COLO829 (cell line): ENCODE data around the gene ABHD1.
"Not testable (repeated sequence)": the region's sequence is repeated elsewhere in the genome, so short reads cannot be mapped to it uniquely, and the experiment has no call there.

ENCODE experiments used
- DNase-seq: peaks from one replicate; pipeline ENCODE4 v3.0.0; 2012; ENCODE audit warnings: low spot score

Gene ABHD1

DNA sequence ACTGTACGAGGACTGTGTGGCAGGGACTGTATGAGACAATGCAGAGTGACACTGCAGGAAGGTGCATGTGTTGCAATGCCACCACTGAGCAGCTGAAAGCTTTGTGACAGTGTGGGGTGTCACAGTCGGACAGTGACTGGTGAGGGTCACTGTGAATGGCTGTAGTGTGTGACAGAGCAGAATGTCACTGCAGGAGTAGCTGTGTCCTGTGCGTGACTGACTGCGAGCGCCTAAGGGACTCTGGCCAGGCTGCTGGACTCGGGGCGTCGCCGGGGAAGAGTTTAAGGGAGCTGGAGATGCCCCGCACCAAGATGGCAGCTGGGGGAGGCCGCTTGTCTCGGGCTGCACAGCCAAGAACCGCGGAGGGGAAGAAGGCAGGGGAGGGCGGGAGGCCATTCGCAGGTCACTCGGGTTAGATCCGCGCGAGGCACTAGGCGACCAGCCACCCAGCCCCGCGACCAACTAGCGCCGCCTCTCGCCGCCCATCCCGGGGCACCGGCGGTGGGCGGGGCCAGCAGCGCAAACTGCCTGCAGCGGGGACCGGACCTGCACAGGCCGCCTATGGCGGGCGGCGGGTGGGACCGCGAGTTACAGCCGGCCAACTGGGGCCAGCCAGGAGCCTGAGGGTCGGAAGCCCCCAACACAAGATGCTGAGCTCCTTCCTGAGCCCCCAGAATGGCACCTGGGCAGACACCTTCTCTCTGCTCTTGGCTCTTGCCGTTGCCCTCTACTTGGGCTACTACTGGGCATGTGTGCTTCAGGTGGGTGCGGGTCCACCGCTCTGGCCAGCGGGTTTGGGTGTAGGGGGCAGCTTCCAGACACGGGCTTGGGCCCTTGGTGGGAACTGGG is at the start of gene ABHD1:
Gene ABHD1, plus strand, starts transcription at position 514 of the 849 bp plus-strand sequence. Its CDS starts 134 bp downstream, at position 648.
- no peak for DNase-seq

DNA sequence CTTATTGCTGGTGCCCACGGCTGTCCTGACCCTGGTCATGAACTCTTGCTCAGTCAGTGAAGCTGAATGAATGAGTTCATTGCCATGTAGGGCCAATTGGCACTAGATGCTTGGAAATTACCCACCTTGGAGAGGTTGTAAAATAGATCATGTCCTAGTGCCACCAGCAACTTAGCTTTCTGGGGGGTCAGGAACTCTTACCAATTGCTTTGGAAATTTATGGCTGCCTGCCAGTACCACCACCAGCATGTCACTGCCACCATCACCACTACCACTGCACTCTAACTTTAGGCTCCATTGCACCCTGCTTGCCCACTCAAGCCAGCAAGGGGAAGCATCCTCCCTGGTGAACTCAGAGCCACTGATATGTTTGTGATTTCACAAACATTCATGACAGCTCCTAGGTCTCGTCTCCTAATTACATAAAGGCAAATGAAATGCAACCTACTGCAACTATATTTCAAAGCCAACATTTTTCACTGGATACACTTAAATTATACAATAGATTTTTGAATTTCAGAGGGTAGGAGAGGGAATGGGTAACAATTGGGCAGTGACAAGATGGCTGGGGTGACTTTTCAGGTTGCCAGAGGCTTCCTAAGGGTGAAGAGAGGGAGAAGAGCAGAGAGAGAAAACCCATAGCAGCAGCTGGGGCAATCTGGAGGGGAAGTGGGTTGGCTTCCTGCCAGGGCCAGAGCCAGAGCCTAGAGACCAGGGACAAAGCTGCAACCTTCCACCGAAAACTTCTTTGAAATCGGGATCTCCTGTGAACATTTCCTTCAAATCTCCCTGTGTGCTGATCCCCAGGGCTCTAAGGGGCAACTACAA is 48.7 kb upstream of the ABHD1 start:
- DNase-seq, result no peak

DNA sequence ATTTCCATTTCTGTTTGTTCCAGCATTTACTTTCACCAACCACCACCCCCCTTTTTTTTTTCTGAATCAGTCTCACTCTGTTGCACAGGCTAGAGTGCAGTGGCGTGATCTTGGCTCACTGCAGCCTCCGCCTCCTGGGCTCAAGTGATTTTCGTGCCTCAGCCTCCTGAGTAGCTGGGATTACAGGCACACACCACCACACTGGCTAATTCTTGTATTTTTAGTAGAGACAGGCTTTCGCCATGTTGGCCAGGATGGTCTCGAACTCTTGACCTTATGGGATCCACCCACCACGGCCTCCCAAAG is 48.1 kb upstream of the ABHD1 start:
- DNase-seq, result not testable (repeated sequence)

DNA sequence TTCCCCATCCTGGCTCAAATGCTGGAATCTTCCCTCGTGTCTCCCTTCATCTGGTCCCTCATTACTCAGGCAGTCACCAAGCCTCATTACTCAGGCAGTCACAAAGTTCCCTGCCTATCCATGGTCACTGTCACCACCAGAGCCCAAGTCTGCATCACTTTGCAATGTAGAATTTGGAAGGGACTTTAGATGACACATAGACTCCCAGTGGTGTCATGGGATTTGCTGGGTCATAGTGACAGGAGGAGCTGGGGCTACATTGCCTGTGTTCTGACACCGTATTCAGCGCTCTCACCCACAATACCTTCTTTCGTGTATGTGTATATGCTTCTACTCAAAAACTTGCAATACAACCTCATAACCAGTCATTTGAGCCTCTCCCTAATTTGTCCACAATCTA is 47.3 kb upstream of the ABHD1 start:
- no peak for DNase-seq

DNA sequence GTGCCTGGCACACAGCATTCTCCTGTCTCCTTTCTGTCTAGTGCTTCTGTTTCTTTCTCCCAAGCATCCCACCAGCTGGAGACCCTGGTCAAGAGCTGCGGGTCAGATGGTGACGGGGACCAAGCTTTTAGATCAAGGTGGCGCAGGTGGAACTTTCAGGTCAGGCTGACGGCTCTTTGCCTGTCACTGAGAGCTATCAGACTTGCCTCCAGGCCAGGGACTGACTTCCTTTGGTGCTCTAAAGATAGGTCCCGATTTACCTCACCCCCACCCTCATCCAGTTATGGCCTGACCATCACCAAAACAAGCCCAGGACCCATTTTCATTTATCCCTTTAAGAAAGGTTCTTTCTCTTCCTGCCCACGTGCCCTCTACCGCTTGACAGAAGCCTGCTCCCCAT is 46.4 kb upstream of the ABHD1 start:
- DNase-seq, result no peak

DNA sequence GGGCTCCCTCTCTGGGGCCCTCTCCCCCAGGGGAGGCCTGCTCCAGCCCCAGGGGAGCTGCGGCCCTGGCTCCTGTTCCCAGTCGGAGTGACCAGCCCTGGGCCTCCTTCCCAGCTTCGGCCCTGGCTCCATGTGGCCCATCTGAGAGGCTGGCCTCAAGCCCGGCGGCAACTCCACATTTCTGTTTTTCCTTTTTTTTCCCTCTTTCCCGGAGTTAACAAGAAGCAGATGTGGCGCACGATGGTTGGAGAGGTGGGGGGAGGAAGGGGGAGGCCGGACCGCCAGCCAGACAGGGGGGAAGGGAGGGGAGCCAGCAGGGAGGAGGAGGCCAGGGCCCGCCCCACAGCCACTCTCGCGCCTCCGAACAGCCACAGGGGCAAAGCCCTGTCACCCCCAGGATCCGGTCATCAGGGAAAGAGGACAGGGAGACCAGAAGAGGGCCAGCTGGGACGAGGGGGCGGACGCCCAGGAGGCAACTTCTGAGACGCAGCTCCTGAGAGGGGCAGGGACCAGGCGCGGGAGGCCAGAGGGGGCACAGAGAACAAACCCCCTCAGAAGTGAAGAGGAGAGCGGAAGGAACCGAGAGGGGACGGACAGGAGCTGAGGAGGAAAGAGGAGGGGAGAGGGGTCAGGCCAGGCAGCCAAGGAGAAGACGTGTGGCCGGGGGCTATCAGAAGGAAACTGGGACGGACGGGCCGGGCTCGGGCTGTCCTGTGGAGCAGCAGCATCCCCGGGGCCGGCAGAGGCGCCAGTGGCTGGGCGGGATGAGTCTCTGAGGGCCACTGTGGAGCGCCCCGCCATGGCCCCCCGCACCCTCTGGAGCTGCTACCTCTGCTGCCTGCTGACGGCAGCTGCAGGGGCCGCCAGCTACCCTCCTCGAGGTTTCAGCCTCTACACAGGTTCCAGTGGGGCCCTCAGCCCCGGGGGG is 45.1 kb upstream of the ABHD1 start, which contains the start of gene EMILIN1:
Gene EMILIN1, plus strand, starts transcription at position 349 of the 928 bp plus-strand sequence. Its CDS starts 451 bp downstream, at position 800.
- no peak for DNase-seq

DNA sequence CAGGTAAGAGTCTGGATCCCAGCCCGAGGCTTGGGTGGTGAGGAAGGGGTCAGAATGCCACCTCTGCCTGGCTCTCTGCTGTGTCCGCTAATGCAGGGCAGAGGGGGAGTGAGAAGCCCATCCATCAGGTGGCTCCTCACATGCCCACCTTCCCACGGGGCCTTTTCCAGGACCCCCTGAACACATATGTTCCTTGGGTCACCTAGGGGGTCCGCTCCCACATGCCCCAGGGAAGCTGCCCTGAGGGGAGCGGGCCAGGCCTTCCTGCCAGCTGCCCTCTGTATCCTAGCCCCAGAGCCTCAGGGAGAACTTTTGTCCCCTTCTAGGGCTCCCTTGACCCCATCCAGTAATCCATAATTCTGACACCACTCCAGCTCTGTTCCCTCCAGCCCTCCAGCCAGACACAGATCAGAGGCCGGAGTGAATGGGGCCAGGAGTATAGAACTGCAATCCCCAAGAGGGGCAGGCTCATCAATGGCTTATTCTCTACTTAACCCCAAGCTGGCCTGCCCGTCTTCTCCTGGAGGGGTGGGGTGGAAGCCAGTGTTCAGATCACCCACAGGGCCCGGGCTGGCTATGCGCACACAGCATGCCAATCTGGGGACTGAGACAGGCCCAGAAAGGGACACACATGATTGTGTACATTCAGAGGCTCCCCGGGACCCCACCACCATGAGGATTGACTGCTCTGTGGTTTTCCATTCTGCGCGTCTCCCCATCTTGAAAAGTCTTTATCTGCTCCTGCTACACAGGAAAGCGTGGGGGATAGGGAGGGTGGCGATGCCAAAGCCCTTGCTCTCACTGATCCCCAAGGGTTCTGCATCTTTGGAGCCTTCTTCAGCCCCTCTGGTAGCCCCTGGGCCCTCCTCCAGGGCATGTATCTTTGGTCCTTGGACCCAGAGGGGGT is 44.1 kb upstream of the ABHD1 start:
- no peak for DNase-seq

DNA sequence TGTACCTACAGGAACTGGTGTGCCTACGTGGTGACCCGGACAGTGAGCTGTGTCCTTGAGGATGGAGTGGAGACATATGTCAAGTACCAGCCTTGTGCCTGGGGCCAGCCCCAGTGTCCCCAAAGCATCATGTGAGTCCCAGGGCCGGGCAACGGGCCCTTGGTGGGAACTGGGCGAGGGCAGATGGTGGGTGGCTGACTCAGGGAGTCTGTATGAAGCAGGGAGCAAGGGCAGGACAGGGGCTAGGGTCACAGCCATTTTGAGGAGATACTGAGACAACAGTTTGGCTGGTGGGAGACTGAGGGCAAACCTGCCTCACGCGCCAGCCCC is 43.5 kb upstream of the ABHD1 start:
- DNase-seq, result no peak

DNA sequence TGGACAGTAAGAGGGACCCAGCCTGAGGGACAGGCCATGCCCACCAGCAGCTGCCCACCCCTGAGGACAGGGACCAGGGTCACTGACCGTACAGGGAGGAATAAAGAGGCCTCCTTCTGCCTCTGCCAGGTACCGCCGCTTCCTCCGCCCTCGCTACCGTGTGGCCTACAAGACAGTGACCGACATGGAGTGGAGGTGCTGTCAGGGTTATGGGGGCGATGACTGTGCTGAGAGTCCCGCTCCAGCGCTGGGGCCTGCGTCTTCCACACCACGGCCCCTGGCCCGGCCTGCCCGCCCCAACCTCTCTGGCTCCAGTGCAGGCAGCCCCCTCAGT is 43.0 kb upstream of the ABHD1 start:
- DNase-seq, result no peak

DNA sequence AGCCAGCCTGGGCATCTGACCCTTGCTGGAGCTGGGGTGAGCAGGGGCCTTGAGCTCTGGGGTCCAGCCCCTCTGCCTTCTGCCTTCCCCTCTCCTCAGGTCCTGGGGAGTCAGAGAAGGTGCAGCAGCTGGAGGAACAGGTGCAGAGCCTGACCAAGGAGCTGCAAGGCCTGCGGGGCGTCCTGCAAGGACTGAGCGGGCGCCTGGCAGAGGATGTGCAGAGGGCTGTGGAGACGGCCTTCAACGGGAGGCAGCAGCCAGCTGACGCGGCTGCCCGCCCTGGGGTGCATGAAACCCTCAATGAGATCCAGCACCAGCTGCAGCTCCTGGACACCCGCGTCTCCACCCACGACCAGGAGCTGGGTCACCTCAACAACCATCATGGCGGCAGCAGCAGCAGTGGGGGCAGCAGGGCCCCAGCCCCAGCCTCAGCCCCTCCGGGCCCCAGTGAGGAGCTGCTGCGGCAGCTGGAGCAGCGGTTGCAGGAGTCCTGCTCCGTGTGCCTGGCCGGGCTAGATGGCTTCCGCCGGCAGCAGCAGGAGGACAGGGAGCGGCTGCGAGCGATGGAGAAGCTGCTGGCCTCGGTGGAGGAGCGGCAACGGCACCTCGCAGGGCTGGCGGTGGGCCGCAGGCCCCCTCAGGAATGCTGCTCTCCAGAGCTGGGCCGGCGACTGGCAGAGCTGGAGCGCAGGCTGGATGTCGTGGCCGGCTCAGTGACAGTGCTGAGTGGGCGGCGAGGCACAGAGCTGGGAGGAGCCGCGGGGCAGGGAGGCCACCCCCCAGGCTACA is 41.4 kb upstream of the ABHD1 start:
- no peak for DNase-seq

DNA sequence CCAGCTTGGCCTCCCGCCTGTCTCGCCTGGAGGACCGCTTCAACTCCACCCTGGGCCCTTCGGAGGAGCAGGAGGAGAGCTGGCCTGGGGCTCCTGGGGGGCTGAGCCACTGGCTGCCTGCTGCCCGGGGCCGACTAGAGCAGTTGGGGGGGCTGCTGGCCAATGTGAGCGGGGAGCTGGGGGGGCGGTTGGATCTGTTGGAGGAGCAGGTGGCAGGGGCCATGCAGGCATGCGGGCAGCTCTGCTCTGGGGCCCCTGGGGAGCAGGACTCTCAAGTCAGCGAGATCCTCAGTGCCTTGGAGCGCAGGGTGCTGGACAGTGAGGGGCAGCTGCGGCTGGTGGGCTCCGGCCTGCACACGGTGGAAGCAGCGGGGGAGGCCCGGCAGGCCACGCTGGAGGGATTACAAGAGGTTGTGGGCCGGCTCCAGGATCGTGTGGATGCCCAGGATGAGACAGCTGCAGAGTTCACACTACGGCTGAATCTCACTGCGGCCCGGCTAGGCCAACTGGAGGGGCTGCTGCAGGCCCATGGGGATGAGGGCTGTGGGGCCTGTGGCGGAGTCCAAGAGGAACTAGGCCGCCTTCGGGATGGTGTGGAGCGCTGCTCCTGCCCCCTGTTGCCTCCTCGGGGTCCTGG is 40.7 kb upstream of the ABHD1 start:
- no peak for DNase-seq

DNA sequence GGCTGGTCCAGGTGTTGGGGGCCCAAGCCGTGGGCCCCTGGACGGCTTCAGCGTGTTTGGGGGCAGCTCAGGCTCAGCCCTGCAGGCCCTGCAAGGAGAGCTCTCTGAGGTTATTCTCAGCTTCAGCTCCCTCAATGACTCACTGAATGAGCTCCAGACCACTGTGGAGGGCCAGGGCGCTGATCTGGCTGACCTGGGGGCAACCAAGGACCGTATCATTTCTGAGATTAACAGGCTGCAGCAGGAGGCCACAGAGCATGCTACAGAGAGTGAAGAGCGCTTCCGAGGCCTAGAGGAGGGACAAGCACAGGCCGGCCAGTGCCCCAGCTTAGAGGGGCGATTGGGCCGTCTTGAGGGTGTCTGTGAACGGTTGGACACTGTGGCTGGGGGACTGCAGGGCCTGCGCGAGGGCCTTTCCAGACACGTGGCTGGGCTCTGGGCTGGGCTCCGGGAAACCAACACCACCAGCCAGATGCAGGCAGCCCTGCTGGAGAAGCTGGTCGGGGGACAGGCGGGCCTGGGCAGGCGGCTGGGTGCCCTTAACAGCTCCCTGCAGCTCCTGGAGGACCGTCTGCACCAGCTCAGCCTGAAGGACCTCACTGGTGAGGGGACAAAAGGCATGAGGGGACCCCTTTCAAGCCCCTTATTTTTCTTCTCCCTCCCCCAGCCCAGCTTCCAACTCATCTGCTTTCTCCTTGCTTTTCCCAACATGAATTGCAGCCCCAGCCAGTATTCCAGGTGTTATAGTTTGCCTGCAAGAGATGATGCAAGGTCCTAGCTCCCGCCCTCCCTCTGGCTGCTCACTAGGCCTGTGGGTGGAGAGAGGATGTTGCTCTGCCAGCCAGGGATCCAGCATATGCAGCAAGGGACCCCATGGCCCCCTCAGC is 40.0 kb upstream of the ABHD1 start:
- no peak for DNase-seq

DNA sequence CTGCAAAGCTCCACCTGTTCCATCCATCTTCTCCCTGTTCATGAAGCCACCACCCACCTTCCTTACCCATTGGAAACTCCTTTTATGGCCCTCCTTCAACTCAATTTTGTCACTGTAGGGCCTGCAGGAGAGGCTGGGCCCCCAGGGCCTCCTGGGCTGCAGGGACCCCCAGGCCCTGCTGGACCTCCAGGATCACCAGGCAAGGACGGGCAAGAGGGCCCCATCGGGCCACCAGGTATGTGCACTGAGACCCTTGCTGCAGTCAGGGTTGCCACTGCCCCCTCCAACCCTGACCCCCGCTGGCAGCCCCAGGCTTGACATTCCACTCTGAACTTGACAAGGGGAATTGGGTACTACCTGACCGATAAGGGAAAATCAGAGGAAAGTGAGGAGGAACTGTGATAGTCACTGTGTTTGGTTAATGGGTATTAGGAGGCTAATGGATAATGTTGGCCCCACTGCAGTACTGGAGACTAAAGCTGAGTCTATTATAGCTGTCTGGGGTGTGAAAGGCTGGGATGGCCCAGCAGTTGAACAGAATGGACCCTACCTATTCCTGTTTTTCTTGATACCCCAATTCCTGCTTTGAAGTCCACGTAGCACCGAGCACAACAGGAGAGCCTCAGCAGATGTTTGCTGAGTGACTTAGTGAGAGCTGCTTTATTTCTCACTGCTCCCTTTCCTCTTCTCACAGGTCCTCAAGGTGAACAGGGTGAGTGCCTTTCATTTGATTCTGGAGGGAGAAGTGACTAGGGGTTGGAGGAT is 39.1 kb upstream of the ABHD1 start:
- no peak for DNase-seq

DNA sequence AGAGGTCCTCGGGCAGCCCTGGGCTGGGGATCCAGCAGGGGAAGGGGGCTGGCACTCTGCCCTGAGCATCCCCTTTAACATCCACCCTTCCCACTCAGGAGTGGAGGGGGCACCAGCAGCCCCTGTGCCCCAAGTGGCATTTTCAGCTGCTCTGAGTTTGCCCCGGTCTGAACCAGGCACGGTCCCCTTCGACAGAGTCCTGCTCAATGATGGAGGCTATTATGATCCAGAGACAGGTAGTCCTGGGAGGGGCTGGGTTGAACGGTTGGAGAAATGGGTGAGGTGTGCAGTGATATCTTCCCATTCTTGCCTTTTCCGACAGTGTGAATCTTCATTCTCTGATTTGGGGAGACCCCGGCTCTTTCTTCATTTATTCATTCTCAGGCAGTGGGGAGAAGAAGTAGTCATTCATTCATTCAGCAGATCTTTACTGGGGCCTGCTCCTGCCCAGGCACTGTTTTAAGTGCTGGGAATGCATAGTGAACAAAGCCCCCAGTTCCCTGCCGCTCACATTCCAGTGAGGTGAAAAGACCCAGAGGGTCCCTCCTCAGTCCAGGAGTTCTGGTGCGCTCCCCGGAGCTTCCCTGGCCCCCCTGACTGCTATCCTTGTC is 38.4 kb upstream of the ABHD1 start:
- DNase-seq, result no peak

DNA sequence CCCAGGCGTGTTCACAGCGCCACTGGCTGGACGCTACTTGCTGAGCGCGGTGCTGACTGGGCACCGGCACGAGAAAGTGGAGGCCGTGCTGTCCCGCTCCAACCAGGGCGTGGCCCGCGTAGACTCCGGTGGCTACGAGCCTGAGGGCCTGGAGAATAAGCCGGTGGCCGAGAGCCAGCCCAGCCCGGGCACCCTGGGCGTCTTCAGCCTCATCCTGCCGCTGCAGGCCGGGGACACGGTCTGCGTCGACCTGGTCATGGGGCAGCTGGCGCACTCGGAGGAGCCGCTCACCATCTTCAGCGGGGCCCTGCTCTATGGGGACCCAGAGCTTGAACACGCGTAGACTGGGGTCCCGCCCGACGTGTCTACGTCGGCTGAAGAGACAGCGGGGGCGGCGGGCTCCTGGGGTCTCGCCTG is 37.9 kb upstream of the ABHD1 start:
- no peak for DNase-seq

DNA sequence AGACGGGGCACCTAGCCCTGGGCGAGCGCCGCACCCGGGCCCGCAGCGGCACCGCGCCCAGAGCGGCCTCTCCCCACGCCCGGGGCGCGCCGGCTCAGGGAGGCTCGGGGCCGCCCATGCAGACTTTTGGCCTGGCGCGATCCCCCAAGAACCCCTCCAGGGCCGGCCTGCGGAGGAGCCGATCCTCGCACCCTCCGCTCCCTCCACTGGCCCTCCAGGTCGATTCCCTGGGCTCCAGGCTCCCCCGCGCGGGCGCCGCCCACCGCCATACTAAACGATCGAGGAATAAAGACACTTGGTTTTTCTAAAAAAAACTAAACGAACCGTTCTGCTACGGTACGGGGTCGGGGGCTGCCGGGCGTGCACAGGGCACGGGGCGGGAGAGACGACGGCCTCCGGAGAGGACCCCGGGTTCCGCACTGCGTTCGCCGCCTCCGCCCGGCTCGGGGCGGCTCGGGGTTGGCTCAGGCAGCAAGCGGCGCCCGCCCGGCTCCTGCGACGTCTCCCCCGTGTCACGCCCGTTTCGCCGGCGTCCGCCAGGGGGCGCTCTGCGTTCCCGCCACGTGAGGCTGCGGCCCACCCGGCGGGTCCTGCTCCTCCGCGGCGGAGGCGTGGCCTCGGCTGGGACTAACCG is 37.4 kb upstream of the ABHD1 start:
- DNase-seq, result peak; percentile 95
